C4-2B (cell line): ENCODE results near the gene KIF4A.
"Not testable (repeated sequence)": the region's sequence is repeated elsewhere in the genome, so short reads cannot be mapped to it uniquely, and the experiment has no call there.

Experiments used
- H3K27ac ChIP-seq: fragments of 450-650 bp; 2 replicates; pipeline ENCODE4 v1.5.1; 2017
- CTCF ChIP-seq: fragments of 450-650 bp; conservative IDR thresholded peaks from 2 replicates; pipeline ENCODE4 v1.5.1; 2017; ENCODE audit warnings: mild to moderate bottlenecking
- ZFX ChIP-seq: fragments of 450-650 bp; IDR thresholded peaks from 2 replicates; pipeline ENCODE4 v1.6.1; 2017

KIF4A gene

DNA sequence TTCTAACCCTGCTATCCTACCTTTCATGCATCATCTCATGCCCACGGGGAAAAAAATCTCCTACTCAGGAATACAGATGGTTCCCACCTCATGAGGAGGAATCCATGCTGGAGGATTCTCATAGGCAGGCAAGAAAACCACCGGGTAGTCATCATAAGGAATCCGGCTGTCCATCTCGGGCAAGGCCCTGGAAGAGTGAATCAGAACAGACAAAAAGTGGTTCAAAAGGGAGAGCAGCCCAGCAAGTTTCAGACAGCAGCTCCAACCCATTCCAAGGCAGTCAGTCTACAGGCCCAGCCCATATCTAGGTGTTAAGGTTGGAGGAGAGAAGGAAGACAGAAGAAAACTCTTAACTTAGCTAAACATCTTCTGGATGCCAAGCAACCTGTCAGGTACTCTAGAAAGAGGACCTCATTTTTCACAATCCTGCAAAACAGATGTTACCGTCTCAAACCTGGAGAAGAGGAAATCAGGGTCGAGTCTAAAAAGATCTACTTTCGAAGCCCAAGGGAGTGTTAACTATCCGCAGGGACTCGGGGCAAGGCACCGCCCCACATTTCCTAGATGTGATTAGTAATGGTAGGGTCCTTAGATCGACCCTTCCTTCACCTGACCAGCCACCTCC is 624 bp upstream of the KIF4A start:
- peak overlapping the region; percentile 94 for H3K27ac ChIP-seq
- no peak for TF ChIP-seq ZFX
- no peak for TF ChIP-seq CTCF

- TF ChIP-seq ZFX (no peak), CTCF (no peak)
- no peak overlapping the region for H3K27ac ChIP-seq
Measured at GRCh38 chrX:70292788-70293187, 2.9 kb downstream of the KIF4A start.

- H3K27ac ChIP-seq: no peak overlapping the region
- TF ChIP-seq ZFX (no peak), CTCF (no peak)
Measured at GRCh38 chrX:70293621-70294020, 3.7 kb downstream of the KIF4A start.

GRCh38 chrX:70301716-70302115 is 11.8 kb downstream of the KIF4A start:
- no peak for TF ChIP-seq ZFX
- no peak for TF ChIP-seq CTCF
- no peak overlapping the region for H3K27ac ChIP-seq

DNA sequence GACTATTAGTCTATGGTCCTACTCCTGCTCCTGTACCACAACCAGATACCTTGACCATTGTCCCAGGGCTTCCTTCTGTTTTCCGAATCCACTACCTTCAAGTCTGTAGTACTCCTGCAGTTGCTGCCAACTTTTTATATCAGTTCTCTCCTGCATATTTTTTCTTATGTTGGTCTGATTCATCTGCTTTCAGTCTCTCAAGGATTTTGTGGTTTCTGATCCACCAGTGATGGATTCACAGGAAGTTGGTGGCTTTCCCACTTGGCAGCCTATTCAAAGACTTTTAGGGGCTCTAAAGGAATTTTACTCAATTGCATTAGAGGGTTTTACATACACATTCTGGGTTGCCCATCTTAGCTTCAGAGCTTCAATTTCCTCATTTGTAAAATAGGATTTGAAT is 23.6 kb downstream of the KIF4A start:
- H3K27ac ChIP-seq: no peak overlapping the region
- TF ChIP-seq CTCF: no peak
- TF ChIP-seq ZFX: no peak

GRCh38 chrX:70322784-70323183 is 32.9 kb downstream of the KIF4A start:
- TF ChIP-seq ZFX (no peak), CTCF (no peak)
- H3K27ac ChIP-seq: no peak overlapping the region

DNA sequence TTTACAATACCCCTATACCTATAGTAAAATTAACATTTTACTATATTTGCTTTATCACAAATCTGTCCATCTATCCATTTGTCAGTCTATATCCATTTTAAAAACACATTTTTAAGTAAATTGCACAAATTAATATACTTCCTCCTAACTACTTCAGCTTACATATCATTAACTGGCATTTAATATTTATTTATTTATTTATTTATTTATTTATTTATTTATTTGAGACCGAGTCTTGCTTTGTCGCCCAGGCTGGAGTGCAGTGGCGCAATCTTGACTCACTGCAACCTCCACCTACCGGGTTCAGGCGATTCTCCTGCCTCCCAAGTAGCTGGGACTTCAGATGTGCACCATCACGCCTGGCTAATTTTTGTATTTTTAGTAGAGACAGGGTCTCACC is 33.7 kb downstream of the KIF4A start:
- H3K27ac ChIP-seq: not testable (repeated sequence)

DNA sequence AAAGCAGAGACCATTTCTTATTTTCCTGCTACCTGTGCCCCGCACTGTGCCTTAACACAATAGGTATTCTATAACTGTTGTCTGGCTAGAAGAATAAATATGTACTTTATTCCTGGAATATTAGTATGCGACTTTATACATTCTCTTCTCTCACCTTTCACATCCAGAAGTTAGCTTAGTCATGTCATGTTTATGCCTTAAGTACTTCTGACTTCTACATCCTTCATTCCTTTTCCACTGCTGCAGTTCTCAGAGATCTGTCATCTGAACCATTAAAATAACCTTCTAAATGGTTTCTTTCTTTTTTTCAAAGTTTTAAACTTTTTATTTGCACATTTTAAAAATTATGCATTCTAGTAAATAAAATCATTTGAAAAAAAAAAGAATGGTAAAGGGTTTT is 34.4 kb downstream of the KIF4A start:
- no peak overlapping the region for H3K27ac ChIP-seq
- no peak for TF ChIP-seq CTCF
- no peak for TF ChIP-seq ZFX
